HCT116 (cell line): ENCODE measurements around the gene CNTNAP2. TPM values are rescaled to one million over a fixed set of nuclear protein-coding genes. Genes with fewer than 3 reads are reported as not detected.

Experiments
- ATAC-seq: fragments of 200-7000 bp; cut with Tn5 transposase; 2 replicates; pipeline ENCODE4 v1.9.1; 2020; ENCODE audit warnings: mild to moderate bottlenecking, moderate library complexity
- BruUV-seq: library from RNA; stranded (reverse); fragments of 400-500 nt; replicated peaks from 2 replicates; lab custom pipeline; 2021; lab: Mats Ljungman, UMichigan
- CTCF ChIA-PET: fragments of 300-600 bp; sonication (Branson Sonifier 250); formaldehyde crosslinking; loops from one replicate; lab custom pipeline; 2021; ENCODE audit warnings: antibody characterized with exemption; lab: Charles Lee
- POLR2A ChIA-PET: fragments of 300-600, 350-600 bp; sonication (Branson Sonifier 250); formaldehyde crosslinking; loops from one replicate; lab custom pipeline; 2021; ENCODE audit warnings: antibody characterized with exemption; lab: Charles Lee
- RAD21 ChIA-PET, 2 experiments: fragments of 300-600 bp; sonication (Branson Sonifier 250); formaldehyde crosslinking; loops; one replicate each; lab custom pipeline; 2023; ENCODE audit warnings: low total read pairs in 2 of 2; ENCODE audit not compliant: uncharacterized antibody in 2 of 2, unreplicated experiment in 2 of 2, low non-redundant PET in 1 of 2; lab: Charles Lee
- DNase-seq: peaks from one replicate; pipeline ENCODE4 v3.0.0-alpha.2; 2010; ENCODE audit warnings: low read depth, low spot score
- H2AFZ ChIP-seq: fragments of 200-600 bp; shearing (Covaris generic), sonication (generic); 2 replicates; pipeline ENCODE4 v1.6.1; 2017; ENCODE audit warnings: low read depth, mixed run types, mixed read lengths, antibody characterized with exemption, low read length; ENCODE audit not compliant: poor library complexity, severe bottlenecking
- H3K27ac ChIP-seq: 2 replicates; pipeline ENCODE4 v1.5.1; 2012; ENCODE audit warnings: low read depth, low read length
- H3K27me3 ChIP-seq: fragments of 200-600 bp; sonication (generic); 2 replicates; pipeline ENCODE4 v1.6.1; 2016; ENCODE audit warnings: mixed run types, low read length, mixed read lengths; ENCODE audit not compliant: insufficient read depth
- H3K36me3 ChIP-seq, 2 experiments: fragments of 200-500 bp in 1 of 2; fragments of 200-600 bp in 1 of 2; sonication (Bioruptor generic) in 1 of 2; sonication (generic) in 1 of 2; 2 replicates each; pipeline versions ENCODE4 v1.5.1 to v1.6.1; 2014 to 2016; ENCODE audit warnings: low read length in 2 of 2, inconsistent platforms in 1 of 2, mixed read lengths in 1 of 2, mixed run types in 1 of 2; ENCODE audit not compliant: insufficient read depth in 2 of 2, control insufficient read depth in 1 of 2
- H3K4me1 ChIP-seq, 2 experiments: fragments of 200-600 bp in 1 of 2; sonication (generic) in 1 of 2; 2 replicates each; pipeline versions ENCODE4 v1.5.1 to v1.6.1; 2012 to 2017; ENCODE audit warnings: low read length in 2 of 2, inconsistent platforms in 1 of 2, mild to moderate bottlenecking in 1 of 2, mixed read lengths in 1 of 2, mixed run types in 1 of 2, moderate library complexity in 1 of 2; ENCODE audit not compliant: insufficient read depth in 2 of 2, control insufficient read depth in 1 of 2
- H3K4me2 ChIP-seq: fragments of 200-600 bp; sonication (generic); 2 replicates; pipeline ENCODE4 v1.6.1; 2017; ENCODE audit warnings: mixed run types, low read length, mixed read lengths
- H3K4me3 ChIP-seq, 2 experiments: fragments of 200-600 bp in 1 of 2; sonication (generic) in 1 of 2; replicated peaks in 1 of 2; 2 replicates each; pipeline ENCODE4 v1.5.1; 2011 to 2016; ENCODE audit warnings: low read length in 2 of 2, control low read depth in 1 of 2, low read depth in 1 of 2, mild to moderate bottlenecking in 1 of 2, mixed read lengths in 1 of 2, mixed run types in 1 of 2
- H3K79me2 ChIP-seq: fragments of 200-600 bp; sonication (generic); 2 replicates; pipeline ENCODE4 v1.6.1; 2017; ENCODE audit warnings: mild to moderate bottlenecking, mixed run types, low read length, moderate library complexity, mixed read lengths; ENCODE audit not compliant: insufficient read depth
- H3K9ac ChIP-seq: fragments of 200-600 bp; sonication (generic); 2 replicates; pipeline ENCODE4 v1.6.1; 2016; ENCODE audit warnings: low read length, mixed read lengths
- H3K9me2 ChIP-seq: fragments of 200-600 bp; sonication (generic), shearing (Covaris generic); 2 replicates; pipeline ENCODE4 v1.6.1; 2017; ENCODE audit warnings: mixed run types, mild to moderate bottlenecking, moderate library complexity; ENCODE audit not compliant: insufficient read depth
- H3K9me3 ChIP-seq, 2 experiments: fragments of 200-500 bp in 1 of 2; fragments of 200-600 bp in 1 of 2; sonication (Bioruptor generic) in 1 of 2; sonication (generic) in 1 of 2; 2 replicates each; pipeline ENCODE4 v1.6.1; 2014 to 2017; ENCODE audit warnings: low read length in 2 of 2, mixed read lengths in 2 of 2, inconsistent platforms in 1 of 2, low read depth in 1 of 2, mild to moderate bottlenecking in 1 of 2, mixed run types in 1 of 2, moderate library complexity in 1 of 2; ENCODE audit not compliant: control insufficient read depth in 1 of 2, insufficient read depth in 1 of 2
- H4K20me1 ChIP-seq: fragments of 200-600 bp; sonication (generic), shearing (Covaris generic); 2 replicates; pipeline ENCODE4 v1.6.1; 2017; ENCODE audit warnings: mixed run types, mild to moderate bottlenecking, moderate library complexity; ENCODE audit not compliant: insufficient read depth
- CBX3 ChIP-seq: IDR thresholded peaks from 2 replicates; pipeline ENCODE4 v1.6.1; 2012; ENCODE audit warnings: low read depth
- ELF1 ChIP-seq: IDR thresholded peaks from 2 replicates; pipeline ENCODE4 v1.6.1; 2012; ENCODE audit warnings: low read depth, borderline replicate concordance
- EZH2phosphoT487 ChIP-seq: fragments of 200-600 bp; IDR thresholded peaks from 2 replicates; pipeline ENCODE4 v1.6.1; 2018; ENCODE audit warnings: antibody characterized with exemption, borderline replicate concordance
- JUND ChIP-seq: IDR thresholded peaks from 2 replicates; pipeline ENCODE4 v1.6.1; 2012
- MAX ChIP-seq: IDR thresholded peaks from 2 replicates; pipeline ENCODE4 v1.6.1; 2012
- POLR2AphosphoS5 ChIP-seq: IDR thresholded peaks from 2 replicates; pipeline ENCODE4 v1.6.1; 2011; ENCODE audit warnings: mild to moderate bottlenecking, low read depth, low read length, moderate library complexity
- RAD21 ChIP-seq: IDR thresholded peaks from 2 replicates; pipeline ENCODE4 v1.6.1; 2012; ENCODE audit warnings: low read depth, mild to moderate bottlenecking
- SIN3A ChIP-seq: IDR thresholded peaks from 2 replicates; pipeline ENCODE4 v1.6.1; 2012; ENCODE audit warnings: low read depth
- SRF ChIP-seq: IDR thresholded peaks from 2 replicates; pipeline ENCODE4 v1.6.1; 2012; ENCODE audit warnings: low read depth
- TCF7L2 ChIP-seq: IDR thresholded peaks from 2 replicates; pipeline ENCODE4 v1.7.0; 2011; ENCODE audit warnings: borderline replicate concordance, inconsistent platforms; ENCODE audit not compliant: insufficient read depth, insufficient read length; ENCODE audit errors: extremely low read depth
- ZNF274 ChIP-seq: fragments of 200-500 bp; sonication (Bioruptor generic); IDR thresholded peaks from 2 replicates; pipeline ENCODE4 v1.6.1; 2014; ENCODE audit warnings: mild to moderate bottlenecking, low read depth, low read length, inconsistent platforms
- intact Hi-C: fragments of 100-400 bp; cut with micrococcal nuclease; formaldehyde crosslinking; loops from 2 replicates; pipeline ENCODE4 v1.10.0; 2022
- total RNA-seq: library from RNA; stranded (reverse); gene quantifications from one replicate; pipeline ENCODE4 v1.2.1, GENCODE V29; 2021; ENCODE audit not compliant: unreplicated experiment
- TF ChIP-seq, protein P1 (sequence below), 3 experiments: fragments of 200-600 bp in 1 of 3; sonication (generic) in 1 of 3; IDR thresholded peaks in 2 of 3; conservative IDR thresholded peaks in 1 of 3; 2 replicates each; pipeline ENCODE4 v1.5.1; 2012 to 2017; ENCODE audit warnings: low read depth in 2 of 3, low read length in 2 of 3, antibody characterized with exemption in 1 of 3, borderline replicate concordance in 1 of 3, control low read depth in 1 of 3, mild to moderate bottlenecking in 1 of 3, mixed read lengths in 1 of 3, mixed run types in 1 of 3, moderate library complexity in 1 of 3; ENCODE audit not compliant: insufficient read depth in 1 of 3
- TF ChIP-seq, protein P2 (sequence below): IDR thresholded peaks from 2 replicates; pipeline ENCODE4 v1.6.1; 2011; ENCODE audit warnings: mild to moderate bottlenecking, low read length, moderate library complexity; ENCODE audit not compliant: insufficient replicate concordance; ENCODE audit errors: extremely low read depth

Gene CNTNAP2
- total RNA-seq, 1 experiment from 2014 or later, result 0.37 TPM

DNA sequence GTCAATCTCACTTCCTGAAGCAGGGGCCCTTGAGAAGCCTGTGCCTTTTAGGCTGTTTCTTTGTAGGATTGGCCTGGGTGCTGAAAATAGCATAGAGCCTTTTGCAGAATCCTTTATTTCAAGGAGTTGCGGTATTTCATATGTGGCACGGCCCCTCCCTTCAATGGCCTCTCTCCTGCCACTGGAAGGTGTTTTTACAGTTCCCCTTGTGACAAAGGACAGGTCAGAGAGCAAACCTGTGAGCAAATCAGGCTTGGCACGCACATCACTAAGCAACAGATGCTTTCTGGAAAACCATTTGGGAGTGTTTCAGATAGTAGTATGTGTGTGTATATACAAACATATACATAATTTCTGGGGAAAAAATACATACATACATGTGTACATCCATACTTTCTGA lies 2085.4 kb downstream of the CNTNAP2 start (continued):
- TF ChIP-seq, protein P1, sequence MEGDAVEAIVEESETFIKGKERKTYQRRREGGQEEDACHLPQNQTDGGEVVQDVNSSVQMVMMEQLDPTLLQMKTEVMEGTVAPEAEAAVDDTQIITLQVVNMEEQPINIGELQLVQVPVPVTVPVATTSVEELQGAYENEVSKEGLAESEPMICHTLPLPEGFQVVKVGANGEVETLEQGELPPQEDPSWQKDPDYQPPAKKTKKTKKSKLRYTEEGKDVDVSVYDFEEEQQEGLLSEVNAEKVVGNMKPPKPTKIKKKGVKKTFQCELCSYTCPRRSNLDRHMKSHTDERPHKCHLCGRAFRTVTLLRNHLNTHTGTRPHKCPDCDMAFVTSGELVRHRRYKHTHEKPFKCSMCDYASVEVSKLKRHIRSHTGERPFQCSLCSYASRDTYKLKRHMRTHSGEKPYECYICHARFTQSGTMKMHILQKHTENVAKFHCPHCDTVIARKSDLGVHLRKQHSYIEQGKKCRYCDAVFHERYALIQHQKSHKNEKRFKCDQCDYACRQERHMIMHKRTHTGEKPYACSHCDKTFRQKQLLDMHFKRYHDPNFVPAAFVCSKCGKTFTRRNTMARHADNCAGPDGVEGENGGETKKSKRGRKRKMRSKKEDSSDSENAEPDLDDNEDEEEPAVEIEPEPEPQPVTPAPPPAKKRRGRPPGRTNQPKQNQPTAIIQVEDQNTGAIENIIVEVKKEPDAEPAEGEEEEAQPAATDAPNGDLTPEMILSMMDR (IDR thresholded peaks at IDR 0.05 in 2 of 3, conservative IDR thresholded peaks at IDR 0.05 in 1 of 3; ENCODE audit: borderline replicate concordance in 1 of 3, insufficient read depth in 1 of 3, low read depth in 2 of 3, low read length in 2 of 3), result no peak
- TF ChIP-seq EZH2phosphoT487, result no peak
- no peak for TF ChIP-seq CBX3
- no peak for TF ChIP-seq JUND
- TF ChIP-seq POLR2AphosphoS5, result no peak

- Histone ChIP-seq H3K9ac (no peak overlapping the region), H3K36me3 (no peaks in the 10 kb centered on the region), H2AFZ (no peak overlapping the region), H3K4me1 (no peaks in the 10 kb centered on the region), H3K27ac (no peak overlapping the region), H3K9me2 (no peaks in the 10 kb centered on the region), H4K20me1 (no peaks in the 10 kb centered on the region), H3K27me3 (no peaks in the 10 kb centered on the region), H3K79me2 (no peaks in the 10 kb centered on the region), H3K4me2 (no peak overlapping the region), H3K9me3 (no peaks in the 10 kb centered on the region), H3K4me3 (no peak overlapping the region)
- POLR2A ChIA-PET, result no interaction called here
- ATAC-seq (no peak), DNase-seq (no peak)
- no peak for TF ChIP-seq SRF
- TF ChIP-seq, protein P2, sequence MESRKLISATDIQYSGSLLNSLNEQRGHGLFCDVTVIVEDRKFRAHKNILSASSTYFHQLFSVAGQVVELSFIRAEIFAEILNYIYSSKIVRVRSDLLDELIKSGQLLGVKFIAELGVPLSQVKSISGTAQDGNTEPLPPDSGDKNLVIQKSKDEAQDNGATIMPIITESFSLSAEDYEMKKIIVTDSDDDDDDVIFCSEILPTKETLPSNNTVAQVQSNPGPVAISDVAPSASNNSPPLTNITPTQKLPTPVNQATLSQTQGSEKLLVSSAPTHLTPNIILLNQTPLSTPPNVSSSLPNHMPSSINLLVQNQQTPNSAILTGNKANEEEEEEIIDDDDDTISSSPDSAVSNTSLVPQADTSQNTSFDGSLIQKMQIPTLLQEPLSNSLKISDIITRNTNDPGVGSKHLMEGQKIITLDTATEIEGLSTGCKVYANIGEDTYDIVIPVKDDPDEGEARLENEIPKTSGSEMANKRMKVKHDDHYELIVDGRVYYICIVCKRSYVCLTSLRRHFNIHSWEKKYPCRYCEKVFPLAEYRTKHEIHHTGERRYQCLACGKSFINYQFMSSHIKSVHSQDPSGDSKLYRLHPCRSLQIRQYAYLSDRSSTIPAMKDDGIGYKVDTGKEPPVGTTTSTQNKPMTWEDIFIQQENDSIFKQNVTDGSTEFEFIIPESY, result no peak
- TF ChIP-seq ELF1, result no peak
- TF ChIP-seq SIN3A, result no peak
- no peak for TF ChIP-seq MAX
- no peak for TF ChIP-seq ZNF274
- no peak for TF ChIP-seq RAD21
- TF ChIP-seq, protein P1 (IDR thresholded peaks at IDR 0.05 in 2 of 3, conservative IDR thresholded peaks at IDR 0.05 in 1 of 3; ENCODE audit: borderline replicate concordance in 1 of 3, insufficient read depth in 1 of 3, low read depth in 2 of 3, low read length in 2 of 3), result no peak
- no peak for TF ChIP-seq TCF7L2
- no peak for TF ChIP-seq POLR2AphosphoS5
- intact Hi-C loops, result no loop called here
- BruUV-seq, result no TSS peak
- CTCF ChIA-PET, result no interaction called here
- RAD21 ChIA-PET, result no interaction called here
Measured at GRCh38 chr7:148204639-148205304, 2088.2 kb downstream of the CNTNAP2 start.
